ENCODE results near the gene C1QTNF4. TPM values are rescaled to one million over a fixed set of nuclear protein-coding genes. Genes with fewer than 3 reads are reported as not detected.

The C1QTNF4 gene
- total and polyA plus RNA-seq, 9 of the 15 experiments (the other 6 are each of a cell fraction or from before 2014, with no cell fraction given), result not detected

DNA sequence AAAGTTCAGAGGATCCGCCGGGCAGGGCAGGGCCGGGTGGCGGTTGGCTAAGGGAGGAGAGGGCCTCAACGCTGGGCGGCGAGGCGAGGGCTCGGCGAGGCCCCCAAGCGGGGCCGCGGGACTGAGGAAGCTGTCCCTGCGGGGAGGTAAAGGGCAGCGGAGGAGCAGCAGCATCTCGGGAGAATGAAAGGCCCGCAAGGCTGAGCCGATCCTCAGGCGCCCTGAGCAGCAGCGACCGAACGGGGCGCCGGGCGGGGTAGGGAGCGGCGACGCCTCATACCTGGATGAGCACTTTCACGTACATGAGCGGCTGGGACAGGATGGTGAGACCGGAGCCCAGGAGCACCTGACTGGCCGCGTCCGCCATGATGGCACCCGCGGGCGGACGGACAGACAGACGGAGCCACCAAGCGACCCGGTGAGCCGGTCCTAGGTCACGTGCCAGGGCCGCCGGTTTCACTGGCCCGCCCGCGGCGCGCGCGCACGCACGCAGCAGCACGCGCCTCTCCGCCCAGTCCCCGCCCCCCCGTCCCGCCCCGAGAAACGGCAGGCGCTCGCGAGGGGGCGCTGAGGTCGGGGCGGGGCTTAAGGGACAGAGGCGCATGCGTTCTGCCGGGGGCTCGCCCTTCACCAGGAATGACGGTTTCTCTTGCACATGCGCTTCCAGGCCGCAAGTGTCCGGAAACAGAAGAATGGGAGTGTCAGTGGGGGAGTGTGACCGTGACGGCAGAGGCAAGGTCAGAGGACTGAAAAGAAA, 48.1 kb upstream of the C1QTNF4 start, which contains the start of gene MTCH2 (continued):
- TF ChIP-seq, protein P1, sequence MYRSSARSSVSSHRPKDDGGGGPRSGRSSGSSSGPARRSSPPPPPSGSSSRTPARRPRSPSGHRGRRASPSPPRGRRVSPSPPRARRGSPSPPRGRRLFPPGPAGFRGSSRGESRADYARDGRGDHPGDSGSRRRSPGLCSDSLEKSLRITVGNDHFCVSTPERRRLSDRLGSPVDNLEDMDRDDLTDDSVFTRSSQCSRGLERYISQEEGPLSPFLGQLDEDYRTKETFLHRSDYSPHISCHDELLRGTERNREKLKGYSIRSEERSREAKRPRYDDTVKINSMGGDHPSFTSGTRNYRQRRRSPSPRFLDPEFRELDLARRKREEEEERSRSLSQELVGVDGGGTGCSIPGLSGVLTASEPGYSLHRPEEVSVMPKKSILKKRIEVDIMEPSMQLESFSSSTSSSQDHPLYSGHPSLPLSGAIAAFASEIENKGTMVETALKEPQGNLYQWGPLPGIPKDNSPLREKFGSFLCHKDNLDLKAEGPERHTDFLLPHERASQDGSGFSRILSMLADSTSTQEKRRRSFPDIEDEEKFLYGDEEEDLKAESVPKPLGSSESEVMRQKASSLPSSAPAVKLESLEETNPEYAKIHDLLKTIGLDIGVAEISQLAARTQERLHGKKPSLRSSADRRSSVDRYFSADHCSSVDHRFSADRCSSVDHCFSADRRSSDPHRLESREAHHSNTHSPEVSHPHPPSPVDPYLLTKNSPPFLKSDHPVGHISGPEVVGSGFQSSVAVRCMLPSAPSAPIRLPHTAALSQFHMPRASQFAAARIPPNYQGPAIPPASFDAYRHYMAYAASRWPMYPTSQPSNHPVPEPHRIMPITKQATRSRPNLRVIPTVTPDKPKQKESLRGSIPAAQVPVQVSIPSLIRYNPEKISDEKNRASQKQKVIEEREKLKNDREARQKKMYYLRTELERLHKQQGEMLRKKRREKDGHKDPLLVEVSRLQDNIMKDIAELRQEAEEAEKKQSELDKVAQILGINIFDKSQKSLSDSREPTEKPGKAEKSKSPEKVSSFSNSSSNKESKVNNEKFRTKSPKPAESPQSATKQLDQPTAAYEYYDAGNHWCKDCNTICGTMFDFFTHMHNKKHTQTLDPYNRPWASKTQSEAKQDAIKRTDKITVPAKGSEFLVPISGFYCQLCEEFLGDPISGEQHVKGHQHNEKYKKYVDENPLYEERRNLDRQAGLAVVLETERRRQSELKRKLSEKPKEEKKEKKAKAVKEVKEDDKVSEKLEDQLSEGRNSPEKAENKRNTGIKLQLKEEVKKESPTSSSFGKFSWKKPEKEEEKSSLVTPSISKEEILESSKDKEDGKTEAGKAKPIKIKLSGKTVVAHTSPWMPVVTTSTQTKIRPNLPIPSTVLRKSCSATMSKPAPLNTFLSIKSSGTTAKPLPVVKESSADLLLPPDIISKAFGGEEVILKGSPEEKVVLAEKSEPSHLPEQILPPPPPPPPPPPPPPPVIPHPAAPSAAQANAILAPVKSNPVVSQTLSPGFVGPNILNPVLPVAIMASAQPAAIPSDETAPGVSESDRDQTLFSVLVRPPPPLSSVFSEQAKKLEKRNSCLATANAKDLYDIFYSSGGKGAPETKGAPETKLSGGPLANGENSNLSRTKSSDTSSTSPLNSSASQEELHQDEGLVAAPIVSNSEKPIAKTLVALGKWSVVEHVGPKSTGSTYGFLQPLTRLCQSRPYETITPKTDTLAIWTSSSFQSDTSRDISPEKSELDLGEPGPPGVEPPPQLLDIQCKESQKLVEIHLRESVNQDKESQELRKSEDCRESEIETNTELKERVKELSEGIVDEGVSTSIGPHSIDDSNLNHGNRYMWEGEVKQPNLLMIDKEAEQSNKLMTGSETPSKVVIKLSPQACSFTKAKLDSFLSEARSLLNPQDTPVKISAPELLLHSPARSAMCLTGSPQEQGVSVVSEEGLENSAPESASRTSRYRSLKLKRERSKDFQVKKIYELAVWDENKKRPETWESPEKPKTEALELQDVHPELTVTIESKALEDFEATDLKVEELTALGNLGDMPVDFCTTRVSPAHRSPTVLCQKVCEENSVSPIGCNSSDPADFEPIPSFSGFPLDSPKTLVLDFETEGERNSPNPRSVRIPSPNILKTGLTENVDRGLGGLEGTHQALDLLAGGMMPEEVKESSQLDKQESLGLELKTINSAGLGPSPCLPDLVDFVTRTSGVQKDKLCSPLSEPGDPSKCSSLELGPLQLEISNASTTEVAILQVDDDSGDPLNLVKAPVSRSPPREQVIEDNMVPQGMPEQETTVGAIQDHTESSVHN (IDR thresholded peaks at IDR 0.05; ENCODE audit: borderline replicate concordance in 1 of 2, low read depth in 1 of 2), result no peak
- TF ChIP-seq DACH1 (IDR thresholded peaks at IDR 0.05; ENCODE audit: partially characterized antibody) (no peak), GABPA (tag; conservative IDR thresholded peaks at IDR 0.05; ENCODE audit: low read depth) (no peak; the same call in 1 of the 2 replicates), GABPB2 (CRISPR knock-in tag; conservative IDR thresholded peaks at IDR 0.05) (no peak), TCF7L2 (IDR thresholded peaks at IDR 0.05; ENCODE audit: low read depth, low read length) (no peak), SRSF7 (optimal IDR thresholded peaks at IDR 0.05; ENCODE audit: low read depth, low read length) (no peak), DNMT1 (IDR thresholded peaks at IDR 0.05) (no peak), ZFP1 (CRISPR knock-in tag; IDR thresholded peaks at IDR 0.05) (no peak), ZNF197 (CRISPR knock-in tag; IDR thresholded peaks at IDR 0.05; ENCODE audit: low read depth) (no peak), GATAD2A (IDR thresholded peaks at IDR 0.05) (no peak), ZNF589 (CRISPR knock-in tag; IDR thresholded peaks at IDR 0.05; ENCODE audit: low read depth) (no peak), SRSF3 (IDR thresholded peaks at IDR 0.05; ENCODE audit: insufficient read depth, low read length) (0 out of 2 replicates have a peak, but pooled peaks have one; percentile 76), KDM4B (IDR thresholded peaks at IDR 0.05; ENCODE audit: borderline replicate concordance in 2 of 2, low read depth in 1 of 2) (peak in 1 of 2 experiments; percentile 35; a peak in 1 of 4 replicates), ZNF23 (CRISPR knock-in tag; IDR thresholded peaks at IDR 0.05) (no peak), TEAD1 (CRISPR knock-in tag; IDR thresholded peaks at IDR 0.05) (no peak), RBM17 (IDR thresholded peaks at IDR 0.05; ENCODE audit: borderline replicate concordance, low read depth, low read length) (no peak), YBX1 (IDR thresholded peaks at IDR 0.05) (no peak)
- TF ChIP-seq, protein P2, sequence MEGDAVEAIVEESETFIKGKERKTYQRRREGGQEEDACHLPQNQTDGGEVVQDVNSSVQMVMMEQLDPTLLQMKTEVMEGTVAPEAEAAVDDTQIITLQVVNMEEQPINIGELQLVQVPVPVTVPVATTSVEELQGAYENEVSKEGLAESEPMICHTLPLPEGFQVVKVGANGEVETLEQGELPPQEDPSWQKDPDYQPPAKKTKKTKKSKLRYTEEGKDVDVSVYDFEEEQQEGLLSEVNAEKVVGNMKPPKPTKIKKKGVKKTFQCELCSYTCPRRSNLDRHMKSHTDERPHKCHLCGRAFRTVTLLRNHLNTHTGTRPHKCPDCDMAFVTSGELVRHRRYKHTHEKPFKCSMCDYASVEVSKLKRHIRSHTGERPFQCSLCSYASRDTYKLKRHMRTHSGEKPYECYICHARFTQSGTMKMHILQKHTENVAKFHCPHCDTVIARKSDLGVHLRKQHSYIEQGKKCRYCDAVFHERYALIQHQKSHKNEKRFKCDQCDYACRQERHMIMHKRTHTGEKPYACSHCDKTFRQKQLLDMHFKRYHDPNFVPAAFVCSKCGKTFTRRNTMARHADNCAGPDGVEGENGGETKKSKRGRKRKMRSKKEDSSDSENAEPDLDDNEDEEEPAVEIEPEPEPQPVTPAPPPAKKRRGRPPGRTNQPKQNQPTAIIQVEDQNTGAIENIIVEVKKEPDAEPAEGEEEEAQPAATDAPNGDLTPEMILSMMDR (IDR thresholded peaks at IDR 0.05 in 2 of 3, conservative IDR thresholded peaks at IDR 0.05 in 1 of 3; ENCODE audit: insufficient read depth in 2 of 3, low read depth in 1 of 3, low read length in 3 of 3), result peak in 2 of 3 experiments; percentile 38 to 47; a peak in 5 of 6 replicates

Measured in K562 (cell line).